H7 (cell line): ENCODE results near the gene CABP2. TPM values are rescaled to one million over a fixed set of nuclear protein-coding genes. Genes with fewer than 3 reads are reported as not detected.

Source experiments
- DNase-seq: peaks from one replicate; pipeline ENCODE4 v3.0.0; 2012
- H3K27me3 ChIP-seq: 2 replicates; pipeline ENCODE4 v1.6.0; 2011; ENCODE audit warnings: mild to moderate bottlenecking, low read length; ENCODE audit not compliant: control insufficient read depth, insufficient read depth
- H3K36me3 ChIP-seq: replicated peaks from 2 replicates; pipeline ENCODE4 v1.5.1; 2011; ENCODE audit warnings: low read length; ENCODE audit not compliant: control insufficient read depth, insufficient read depth
- H3K4me3 ChIP-seq: 2 replicates; pipeline ENCODE4 v1.5.1; 2011; ENCODE audit warnings: low read depth, mild to moderate bottlenecking, control low read depth, low read length, moderate library complexity; ENCODE audit not compliant: insufficient read depth
- total RNA-seq: library from RNA; depleted of rRNA; stranded (reverse); fragments of >200 nt; shearing (Covaris generic); gene quantifications from 2 replicates; pipeline ENCODE4 v1.2.3, GENCODE V29; 2014

The CABP2 gene
- total RNA-seq, 1 experiment from 2014 or later: not detected

DNA sequence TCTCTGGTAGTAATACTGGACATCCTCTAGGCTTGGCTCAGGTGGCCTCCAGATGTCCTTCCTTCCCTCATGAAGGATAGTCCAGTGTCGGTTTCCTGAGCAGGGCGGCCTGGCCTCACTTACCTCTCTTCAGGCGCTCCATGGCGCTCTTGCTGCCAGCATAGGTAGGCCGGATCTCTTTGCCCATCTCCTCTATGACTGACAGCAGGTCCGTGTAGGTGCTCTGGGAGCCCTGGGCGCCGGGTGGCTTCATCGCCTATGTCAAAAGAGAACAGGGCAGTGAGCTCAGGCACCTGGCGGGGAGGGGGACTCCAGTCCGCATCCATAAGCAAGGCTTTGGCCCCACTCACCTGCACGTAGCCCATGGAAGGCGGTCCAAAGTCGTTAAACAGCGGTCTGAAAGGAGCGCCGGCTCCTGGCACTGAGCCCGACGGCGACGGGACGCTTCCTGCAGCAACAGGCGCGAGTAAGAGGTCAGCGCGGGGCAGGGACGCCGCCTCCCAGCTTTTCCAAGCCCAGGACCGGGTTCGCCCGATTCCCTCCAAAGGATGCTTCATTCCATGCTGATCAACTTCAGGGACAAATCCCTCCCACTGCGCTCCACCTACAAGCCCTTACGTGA is 15.9 kb downstream of the CABP2 start:
- Histone ChIP-seq H3K4me3 (peak overlapping the region; percentile 73), H3K27me3 (peaks cover 9% of the 10 kb centered on the region; the same call in 1 of the 2 replicates), H3K36me3 (no peaks in the 10 kb centered on the region)
- peak; percentile 87 for DNase-seq

DNA sequence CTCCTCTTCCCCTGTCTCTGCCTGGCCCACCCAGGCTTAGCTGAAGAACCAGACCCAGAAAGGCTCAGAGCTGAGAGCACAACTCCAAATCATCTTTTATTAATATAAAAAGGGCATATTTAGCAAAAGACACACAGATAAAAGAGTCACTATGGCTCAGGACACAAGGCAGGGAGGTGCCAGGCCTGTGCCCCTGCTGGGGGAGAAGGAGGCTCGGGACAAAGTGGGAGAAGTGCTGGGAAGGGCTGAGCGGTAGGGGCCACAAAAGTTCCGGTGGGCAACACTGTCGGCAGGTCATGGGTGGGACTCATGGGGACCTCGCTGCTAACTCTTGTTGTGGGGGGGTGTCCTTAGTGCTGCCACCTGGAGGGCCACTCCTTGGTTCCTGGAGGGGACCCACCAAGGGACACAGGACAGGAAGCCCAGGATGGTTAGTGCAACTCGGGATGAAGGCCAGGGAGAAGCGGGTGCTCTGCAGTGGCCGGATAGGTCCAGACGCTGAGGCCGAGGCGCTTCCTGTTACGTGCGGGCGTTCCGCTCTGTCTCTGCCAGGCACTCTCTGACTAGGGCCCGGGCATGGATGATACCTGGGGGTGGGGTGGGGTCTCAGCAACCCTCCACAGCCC is 16.7 kb downstream of the CABP2 start:
- H3K27me3 ChIP-seq: peaks cover 9% of the 10 kb centered on the region; the same call in 1 of the 2 replicates
- peaks cover 2% of the 10 kb centered on the region; the same call in 1 of the 2 replicates for H3K36me3 ChIP-seq
- no peak for DNase-seq
- no peak overlapping the region for H3K4me3 ChIP-seq

DNA sequence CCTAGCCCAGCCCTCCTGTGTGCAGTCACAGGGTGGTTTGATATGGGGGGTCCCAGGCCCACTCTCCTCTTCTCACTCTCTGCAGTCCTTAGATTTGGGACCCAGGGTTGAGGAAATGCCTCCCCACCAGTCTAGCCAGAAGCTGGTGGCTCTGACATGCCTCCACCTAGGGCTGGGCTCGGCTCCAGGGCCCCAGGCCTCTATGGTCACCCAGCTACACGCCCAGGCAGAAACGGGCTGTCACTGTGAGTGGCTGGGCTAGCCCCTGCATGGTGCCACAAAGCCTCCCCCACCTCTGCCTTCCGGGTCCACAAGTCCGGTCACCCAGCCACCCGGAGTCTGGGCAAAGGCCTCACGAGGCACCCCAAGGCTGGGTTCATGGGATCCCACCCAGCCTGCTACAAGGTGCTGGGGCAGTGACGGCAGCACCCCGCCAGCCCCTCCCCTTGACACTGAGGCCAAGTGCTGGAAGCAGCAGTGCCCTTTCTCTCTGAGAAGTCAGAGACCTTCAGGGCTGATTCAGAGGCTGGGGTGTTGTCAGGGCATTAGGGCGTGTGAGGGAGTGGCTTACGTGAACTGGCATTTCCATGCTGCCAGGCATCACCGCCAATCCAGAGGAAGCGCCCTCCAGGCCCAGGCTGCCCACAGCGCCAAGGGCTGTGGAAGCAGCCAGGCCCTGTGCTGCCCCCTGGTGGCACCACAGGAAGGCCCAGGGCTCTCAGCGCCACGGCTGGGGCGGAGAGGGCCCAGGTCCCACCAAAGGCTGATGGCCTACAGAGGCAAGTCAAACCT is 17.4 kb downstream of the CABP2 start:
- peak overlapping the region; percentile 4; the same call in 1 of the 2 replicates for H3K4me3 ChIP-seq
- DNase-seq: peak; percentile 96
- H3K36me3 ChIP-seq: peaks cover 4% of the 10 kb centered on the region
- peaks cover 7% of the 10 kb centered on the region; the same call in 1 of the 2 replicates for H3K27me3 ChIP-seq

DNA sequence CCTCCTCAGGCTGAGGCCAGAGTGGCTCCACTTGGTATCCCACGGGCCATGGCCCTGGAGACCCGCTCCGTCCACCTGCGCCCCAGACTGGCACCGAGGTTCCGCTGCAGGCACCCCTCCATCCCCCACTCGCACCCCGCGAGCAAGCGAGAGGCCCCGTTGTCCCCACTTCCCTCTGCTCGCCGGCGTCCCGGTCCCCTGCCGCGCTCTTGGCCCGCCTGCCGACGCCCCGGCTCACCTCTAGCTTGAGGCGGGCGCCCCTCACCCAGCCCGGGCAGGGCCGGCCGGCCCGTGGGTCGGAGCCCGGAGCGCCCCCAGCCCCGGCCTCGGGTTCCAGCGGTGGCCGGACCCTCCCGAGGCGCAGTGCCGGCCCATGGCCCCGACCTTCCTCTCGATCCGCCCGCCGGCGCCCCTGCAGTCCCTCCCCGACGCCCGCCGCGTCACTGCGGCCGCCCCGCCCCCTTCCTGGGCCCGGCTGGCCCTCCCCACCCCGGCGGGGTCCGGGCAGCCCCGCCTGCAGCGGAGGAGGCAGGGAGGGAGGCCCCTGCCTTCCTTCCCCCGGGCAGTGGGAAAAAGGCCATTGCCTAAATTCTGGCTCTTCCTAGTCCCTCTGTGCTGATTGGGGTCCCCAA is 18.2 kb downstream of the CABP2 start, which contains the start of gene PITPNM1:
Gene PITPNM1 (minus strand): TSS at position 414 of the 632 bp plus-strand sequence. CDS start 1,183 bp downstream, outside the sequence.
- peaks cover 4% of the 10 kb centered on the region for H3K36me3 ChIP-seq
- peaks cover 6% of the 10 kb centered on the region; the same call in 1 of the 2 replicates for H3K27me3 ChIP-seq
- H3K4me3 ChIP-seq: peak within 1 kb of the TSS; percentile 85
- DNase-seq: peak; percentile 97

DNA sequence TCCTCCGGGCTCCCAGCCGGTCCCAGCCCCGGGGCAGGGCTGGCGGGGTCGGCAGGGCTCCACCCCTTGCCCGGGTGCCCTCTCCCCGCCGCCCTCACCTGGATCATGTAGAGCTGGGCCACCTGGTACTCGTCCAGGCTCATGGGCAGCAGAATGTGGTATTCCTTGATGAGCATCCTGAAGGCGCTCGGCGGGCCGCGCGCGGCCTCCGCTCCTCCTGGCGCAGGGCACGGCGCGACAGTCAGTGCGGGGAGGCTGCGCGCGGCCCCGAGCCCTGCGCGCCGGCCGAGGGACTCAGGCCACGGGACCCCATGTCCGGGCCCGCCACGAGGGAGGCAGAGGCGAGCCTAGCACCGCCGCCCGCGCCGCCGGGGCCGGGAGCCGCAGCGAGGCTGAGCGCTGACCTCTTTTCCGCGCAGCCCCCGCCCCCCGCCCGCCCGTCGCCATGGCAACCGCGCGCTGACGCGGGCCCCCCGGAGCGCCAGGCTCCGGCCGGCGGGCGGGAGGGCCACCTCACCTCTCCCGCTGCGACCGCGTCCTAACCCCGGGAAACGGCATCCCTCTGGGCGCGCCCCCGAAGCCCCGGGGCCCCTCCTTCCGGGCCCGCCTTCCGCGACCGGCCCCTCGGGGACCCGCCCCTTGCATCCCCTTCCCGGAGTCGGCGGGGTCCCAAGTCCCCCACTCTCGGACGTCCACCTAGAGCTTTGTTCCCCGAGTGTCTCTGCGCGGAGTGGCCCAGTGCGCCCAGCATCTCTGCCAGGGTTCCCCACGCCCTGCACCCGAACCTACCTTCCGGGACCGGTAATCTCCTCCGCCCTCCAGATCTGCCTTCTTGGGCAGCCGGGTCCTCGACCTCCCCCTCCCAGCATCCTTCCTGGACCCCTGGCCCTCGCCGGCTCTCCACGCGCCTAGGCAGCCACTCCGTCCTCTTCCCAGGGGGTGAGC is 19.0 kb downstream of the CABP2 start:
- Histone ChIP-seq H3K27me3 (peaks cover 6% of the 10 kb centered on the region; the same call in 1 of the 2 replicates), H3K4me3 (peak overlapping the region; percentile 85)
- DNase-seq: peak; percentile 94

DNA sequence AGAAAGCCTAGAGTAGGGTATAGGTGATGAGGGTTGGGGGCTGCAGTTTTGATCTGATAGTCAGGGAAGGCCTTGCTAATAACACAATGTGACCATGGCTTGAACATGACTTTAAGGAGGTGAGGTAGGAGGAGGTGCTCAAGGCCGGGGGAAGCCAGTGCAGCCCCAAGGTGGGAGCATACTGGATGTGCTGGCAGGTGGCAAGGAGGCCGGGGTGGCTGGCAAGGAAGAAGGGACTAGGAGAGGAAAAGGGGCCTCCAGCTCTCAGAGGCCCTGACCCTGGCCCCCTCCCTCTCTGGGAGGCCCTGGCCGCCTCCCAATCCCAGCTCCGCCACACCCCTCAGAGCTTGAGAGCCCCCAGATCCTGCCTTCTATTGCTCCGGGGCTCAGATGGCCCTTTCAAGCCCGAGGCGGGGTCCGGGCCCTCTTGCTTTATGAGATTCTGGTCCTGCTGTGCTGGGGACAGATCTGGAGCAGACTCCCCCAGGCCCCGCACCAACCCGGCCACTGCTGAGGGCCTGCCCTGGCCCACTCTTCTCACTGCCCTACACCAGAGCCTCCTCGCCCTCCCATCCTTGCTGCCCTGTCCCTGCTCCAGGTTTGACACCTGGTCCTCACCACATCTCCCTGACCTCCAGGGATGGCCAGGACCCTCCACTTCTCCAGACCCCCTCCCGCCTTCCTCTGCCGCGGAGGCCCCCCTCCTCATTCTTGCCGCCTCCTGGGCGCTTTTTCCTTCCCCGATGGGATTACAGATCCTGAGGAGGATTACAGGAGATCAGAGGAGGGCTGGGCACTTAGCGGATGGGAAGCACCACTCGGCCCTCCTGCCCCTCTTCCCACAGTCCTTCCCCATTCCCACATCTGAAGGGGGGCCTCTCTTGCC is 19.9 kb downstream of the CABP2 start:
- DNase-seq: no peak
- peaks cover 6% of the 10 kb centered on the region; the same call in 1 of the 2 replicates for H3K27me3 ChIP-seq
- peaks cover 4% of the 10 kb centered on the region for H3K36me3 ChIP-seq
- H3K4me3 ChIP-seq: peak overlapping the region; percentile 85

More for the DNA sequence above, 19.0 kb downstream of the CABP2 start:
- peaks cover 4% of the 10 kb centered on the region for H3K36me3 ChIP-seq

DNA sequence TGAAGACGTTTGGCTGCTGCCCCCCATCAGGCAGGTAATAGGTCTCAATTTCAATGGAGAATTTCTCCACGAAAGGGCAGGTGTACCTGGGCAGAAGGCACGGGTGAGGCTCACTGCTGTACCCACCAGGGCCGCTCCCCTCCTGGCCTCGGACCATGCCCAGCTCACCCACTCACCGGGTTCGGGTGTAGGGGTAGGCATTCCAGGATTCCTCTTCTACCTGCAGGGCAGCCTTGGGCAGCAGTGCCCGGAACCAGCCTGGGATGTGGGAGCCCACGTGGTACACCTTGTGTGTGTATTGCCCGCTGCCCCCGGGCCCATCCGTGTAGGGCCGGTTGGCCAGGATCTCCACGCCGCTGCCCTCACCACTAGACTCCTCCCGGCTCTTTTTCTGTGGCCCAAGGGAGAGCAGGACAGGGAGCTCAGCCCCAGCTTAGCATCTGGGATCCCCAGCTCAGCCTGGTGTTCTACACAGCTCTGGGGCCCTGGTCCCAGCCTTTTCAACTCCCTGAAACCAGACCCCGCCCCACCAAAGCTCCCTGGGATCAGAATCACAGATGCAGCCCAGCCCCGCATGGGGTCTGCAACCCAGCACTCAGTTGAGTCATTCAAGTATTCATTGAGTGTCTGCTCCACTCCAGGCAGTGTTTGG is 20.8 kb downstream of the CABP2 start:
- peaks cover 4% of the 10 kb centered on the region for H3K36me3 ChIP-seq
- H3K27me3 ChIP-seq: peaks cover 6% of the 10 kb centered on the region; the same call in 1 of the 2 replicates
- peak; percentile 54 for DNase-seq
- no peak overlapping the region for H3K4me3 ChIP-seq

DNA sequence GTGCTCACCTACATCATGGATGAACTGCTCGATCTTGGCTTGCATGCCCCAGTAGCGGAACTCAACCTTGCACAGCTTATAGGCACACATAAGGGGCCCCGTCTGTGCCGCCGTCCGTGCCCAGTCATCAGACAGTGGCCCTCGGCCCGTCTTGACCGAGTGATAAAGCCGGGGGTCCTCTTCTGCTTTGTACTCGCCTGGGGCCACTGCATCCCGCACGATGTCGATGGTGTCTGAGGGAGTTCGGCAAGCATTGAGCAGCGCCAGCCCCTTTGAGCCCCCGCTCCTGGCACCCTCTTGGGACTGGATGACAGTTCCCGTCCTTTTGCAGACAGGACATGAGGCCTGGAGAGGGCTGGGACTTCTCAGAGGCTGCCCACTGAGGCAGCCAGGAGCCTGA is 21.4 kb downstream of the CABP2 start:
- H3K36me3 ChIP-seq: peaks cover 5% of the 10 kb centered on the region
- H3K27me3 ChIP-seq: peaks cover 6% of the 10 kb centered on the region; the same call in 1 of the 2 replicates
- peak; percentile 23 for DNase-seq
- no peak overlapping the region for H3K4me3 ChIP-seq

DNA sequence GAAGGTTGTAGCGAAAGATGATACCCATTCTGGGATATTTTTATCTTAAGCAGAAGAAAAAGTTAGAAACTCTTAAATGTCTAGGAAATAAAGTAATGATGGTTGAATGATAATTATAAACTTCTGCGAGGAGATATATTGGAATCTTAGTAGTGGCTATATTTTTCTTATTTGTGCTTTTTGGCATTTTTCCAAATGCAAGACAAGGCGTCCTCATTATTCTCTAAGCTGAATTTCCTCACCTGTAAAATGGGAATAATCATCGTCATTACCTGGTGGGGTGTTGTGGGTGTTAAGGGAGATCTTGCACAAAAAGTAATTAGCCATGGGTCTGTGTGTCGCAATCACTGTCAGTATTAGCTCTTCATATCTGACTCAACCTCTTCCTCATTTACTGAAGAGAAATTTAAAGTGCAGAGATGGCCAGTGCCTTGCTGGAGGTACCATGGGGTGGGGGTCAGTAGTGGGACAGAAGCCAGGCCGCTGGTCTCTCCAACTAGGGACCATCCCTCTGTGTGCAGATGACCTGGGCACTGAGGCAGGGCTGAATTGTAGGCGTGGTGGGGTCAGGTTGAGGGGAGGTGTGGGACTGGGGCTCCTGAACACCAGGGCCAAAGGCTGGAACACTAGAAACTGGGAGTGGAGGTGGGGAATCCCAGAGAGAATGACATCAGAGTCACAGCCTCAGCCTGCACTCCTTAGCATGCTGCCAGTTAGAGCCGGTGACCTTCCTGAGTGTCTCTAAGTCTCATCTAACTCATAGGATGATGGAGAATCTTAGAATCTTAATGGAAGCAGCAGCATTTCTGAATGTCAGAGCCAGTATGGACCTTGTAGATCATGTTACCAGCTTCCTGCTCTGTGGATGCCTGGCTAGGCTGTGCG is 22.2 kb downstream of the CABP2 start:
- Histone ChIP-seq H3K4me3 (no peak overlapping the region), H3K36me3 (peaks cover 6% of the 10 kb centered on the region), H3K27me3 (peaks cover 6% of the 10 kb centered on the region; the same call in 1 of the 2 replicates)
- DNase-seq: peak; percentile 22

DNA sequence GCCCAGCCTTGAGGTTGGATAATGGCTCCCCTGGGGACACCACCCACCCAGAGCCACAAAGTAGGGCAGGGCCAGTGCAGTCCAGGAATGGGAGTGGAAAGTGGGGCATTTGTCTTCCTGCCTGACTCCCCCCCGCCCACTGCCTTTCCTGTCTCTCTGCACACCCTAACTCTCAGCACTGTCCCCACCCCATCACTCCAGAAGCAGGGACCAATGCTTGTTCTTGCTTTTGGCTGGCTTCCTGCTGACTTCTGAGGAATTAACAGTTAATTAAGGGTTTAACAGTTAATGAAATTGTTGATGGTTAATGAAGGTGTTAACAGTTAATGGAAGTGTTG is 22.8 kb downstream of the CABP2 start:
- peaks cover 6% of the 10 kb centered on the region; the same call in 1 of the 2 replicates for H3K27me3 ChIP-seq
- no peak for DNase-seq
- peaks cover 6% of the 10 kb centered on the region for H3K36me3 ChIP-seq
- no peak overlapping the region for H3K4me3 ChIP-seq

DNA sequence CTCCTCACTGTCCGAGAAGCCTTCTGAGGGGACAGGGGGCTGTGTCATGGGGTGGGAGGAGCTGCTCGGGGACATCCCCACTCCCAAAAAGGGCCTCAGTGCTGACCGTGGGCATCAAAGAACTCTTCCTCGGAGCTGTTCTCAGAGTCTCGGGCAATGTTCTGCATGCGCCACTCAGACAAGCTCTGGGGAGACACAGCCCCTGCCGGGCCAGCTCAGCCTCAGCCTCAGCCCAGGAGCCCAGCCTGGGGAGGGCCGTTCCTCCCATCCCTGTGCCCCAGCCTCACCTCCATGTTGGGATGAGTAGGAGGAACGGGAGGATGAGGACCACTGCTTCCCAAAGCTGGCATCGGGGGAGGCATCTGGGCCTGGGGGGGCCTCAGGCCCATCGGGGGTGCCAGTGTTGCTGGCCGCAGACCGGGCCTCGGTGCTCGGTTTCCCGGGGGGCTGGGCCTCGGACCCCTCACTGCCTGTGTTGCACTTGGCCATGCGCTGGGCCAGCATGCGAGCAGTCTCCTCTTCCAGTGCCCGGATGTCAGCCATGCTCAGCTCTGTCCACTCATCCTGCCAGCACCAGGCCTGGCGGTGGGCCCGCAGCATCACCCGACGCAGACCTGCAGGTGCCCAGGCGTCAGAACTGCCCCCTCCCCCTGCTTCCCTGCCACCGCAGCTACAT is 23.3 kb downstream of the CABP2 start:
- peak; percentile 55 for DNase-seq
- Histone ChIP-seq H3K27me3 (peaks cover 6% of the 10 kb centered on the region; the same call in 1 of the 2 replicates), H3K36me3 (peaks cover 6% of the 10 kb centered on the region), H3K4me3 (no peak overlapping the region)
